Endothelial cell of umbilical vein (primary cell): ENCODE results near the gene RBM26.

Experiments used
- CTCF ChIP-seq, 2 donors: IDR thresholded peaks; 1 replicate in 1 of 2; 2 replicates in 1 of 2; pipeline ENCODE4 v1.5.1; 2011; ENCODE audit warnings: low read length in 2 of 2, mild to moderate bottlenecking in 2 of 2, moderate library complexity in 2 of 2, control low read depth in 1 of 2, inconsistent platforms in 1 of 2, low read depth in 1 of 2; ENCODE audit not compliant: insufficient read depth in 1 of 2; ENCODE audit errors: extremely low read depth in 1 of 2
- EZH2 ChIP-seq: IDR thresholded peaks from 2 replicates; pipeline ENCODE4 v1.6.1; 2012; ENCODE audit warnings: borderline replicate concordance, low read depth, mild to moderate bottlenecking, moderate library complexity, low read length, inconsistent platforms; ENCODE audit not compliant: severe bottlenecking
- FOS ChIP-seq: IDR thresholded peaks from 2 replicates; pipeline ENCODE4 v1.6.1; 2011; ENCODE audit warnings: mild to moderate bottlenecking, low read length, moderate library complexity, borderline replicate concordance; ENCODE audit not compliant: insufficient read depth
- MYC ChIP-seq: IDR thresholded peaks from one replicate; pipeline ENCODE4 v1.6.1; 2011; ENCODE audit warnings: mild to moderate bottlenecking, low read depth, low read length
- POLR2AphosphoS5 ChIP-seq: IDR thresholded peaks from 2 replicates; pipeline ENCODE4 v1.6.1; 2012; ENCODE audit warnings: low read depth, mild to moderate bottlenecking, control low read depth, low read length, moderate library complexity; ENCODE audit not compliant: insufficient read depth

GRCh38 chr13:79442706-79443105 lies 36.7 kb upstream of the RBM26 start:
- TF ChIP-seq EZH2 (no peak), CTCF (IDR thresholded peaks at IDR 0.05; ENCODE audit: extremely low read depth in 1 of 2, insufficient read depth in 1 of 2, low read depth in 1 of 2, low read length in 2 of 2) (no peak), MYC (no peak), FOS (no peak), POLR2AphosphoS5 (no peak)
